Endothelial cell (in vitro differentiated cells): Measurements from ENCODE around the gene ABCC6. TPM values are rescaled to one million over a fixed set of nuclear protein-coding genes. Genes with fewer than 3 reads are reported as not detected.

Source experiments
- DNase-seq: peaks from one replicate; pipeline ENCODE4 v3.0.0; 2021; ENCODE audit warnings: low spot score
- H3K27ac Mint-ChIP-seq: one replicate; pipeline ENCODE4 v1.8.0; 2021; ENCODE audit warnings: mixed read lengths, inconsistent platforms; ENCODE audit not compliant: unreplicated experiment
- H3K27me3 Mint-ChIP-seq: one replicate; pipeline ENCODE4 v1.8.0; 2021; ENCODE audit warnings: mild to moderate bottlenecking, moderate library complexity, mixed read lengths, inconsistent platforms; ENCODE audit not compliant: unreplicated experiment
- H3K36me3 Mint-ChIP-seq: one replicate; pipeline ENCODE4 v1.8.0; 2021; ENCODE audit warnings: mild to moderate bottlenecking, low read depth, mixed read lengths, inconsistent platforms; ENCODE audit not compliant: unreplicated experiment
- H3K4me1 Mint-ChIP-seq: one replicate; pipeline ENCODE4 v1.8.0; 2021; ENCODE audit warnings: mild to moderate bottlenecking, mixed read lengths, inconsistent platforms; ENCODE audit not compliant: unreplicated experiment
- H3K4me3 Mint-ChIP-seq: one replicate; pipeline ENCODE4 v1.8.0; 2021; ENCODE audit warnings: mild to moderate bottlenecking, mixed read lengths, inconsistent platforms; ENCODE audit not compliant: unreplicated experiment
- H3K9me3 Mint-ChIP-seq: one replicate; pipeline ENCODE4 v1.8.0; 2021; ENCODE audit warnings: mixed read lengths, inconsistent platforms; ENCODE audit not compliant: unreplicated experiment
- total RNA-seq: library from RNA; stranded (reverse); fragmentation: NEBNext Ultra II Directional; extraction: Animal tissue kit (Norgen Biotek cat#: 25700); gene quantifications from one replicate; pipeline ENCODE4 v1.2.1, GENCODE V29; 2021; ENCODE audit not compliant: unreplicated experiment
- TF ChIP-seq, protein P1 (sequence below): fragments of 200-600 bp; sonication (generic); IDR thresholded peaks from one replicate; pipeline ENCODE4 v1.5.0; 2021; ENCODE audit warnings: antibody characterized with exemption; ENCODE audit not compliant: unreplicated experiment

The ABCC6 gene
- total RNA-seq, 1 donor from 2014 or later, result 0.36 TPM

DNA sequence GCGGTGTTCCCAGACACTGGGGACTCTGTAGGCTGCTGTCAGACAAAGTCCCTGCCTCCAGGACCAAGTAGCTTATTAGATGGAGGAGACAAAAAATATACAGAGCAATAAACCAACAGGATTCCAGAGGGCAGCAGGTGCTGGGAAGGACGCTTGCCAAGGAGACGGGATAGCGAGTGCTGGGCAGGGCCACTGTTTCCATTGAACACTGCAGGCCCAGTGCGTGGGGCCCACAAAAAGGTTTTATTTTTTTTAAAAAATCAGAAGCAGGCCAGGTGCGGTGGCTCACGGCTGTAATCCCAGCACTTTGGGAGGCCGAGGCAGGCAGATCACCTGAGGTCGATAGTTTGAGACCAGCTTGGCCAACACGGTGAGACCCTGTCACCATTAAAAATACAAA, 84.2 kb downstream of the ABCC6 start:
- Mint-ChIP-seq H3K4me1 (peaks cover 5% of the 10 kb centered on the region), H3K4me3 (no peak overlapping the region), H3K27me3 (peaks cover 1% of the 10 kb centered on the region), H3K9me3 (no peaks in the 10 kb centered on the region), H3K27ac (no peak overlapping the region), H3K36me3 (peaks cover 6% of the 10 kb centered on the region)
- TF ChIP-seq, protein P1, sequence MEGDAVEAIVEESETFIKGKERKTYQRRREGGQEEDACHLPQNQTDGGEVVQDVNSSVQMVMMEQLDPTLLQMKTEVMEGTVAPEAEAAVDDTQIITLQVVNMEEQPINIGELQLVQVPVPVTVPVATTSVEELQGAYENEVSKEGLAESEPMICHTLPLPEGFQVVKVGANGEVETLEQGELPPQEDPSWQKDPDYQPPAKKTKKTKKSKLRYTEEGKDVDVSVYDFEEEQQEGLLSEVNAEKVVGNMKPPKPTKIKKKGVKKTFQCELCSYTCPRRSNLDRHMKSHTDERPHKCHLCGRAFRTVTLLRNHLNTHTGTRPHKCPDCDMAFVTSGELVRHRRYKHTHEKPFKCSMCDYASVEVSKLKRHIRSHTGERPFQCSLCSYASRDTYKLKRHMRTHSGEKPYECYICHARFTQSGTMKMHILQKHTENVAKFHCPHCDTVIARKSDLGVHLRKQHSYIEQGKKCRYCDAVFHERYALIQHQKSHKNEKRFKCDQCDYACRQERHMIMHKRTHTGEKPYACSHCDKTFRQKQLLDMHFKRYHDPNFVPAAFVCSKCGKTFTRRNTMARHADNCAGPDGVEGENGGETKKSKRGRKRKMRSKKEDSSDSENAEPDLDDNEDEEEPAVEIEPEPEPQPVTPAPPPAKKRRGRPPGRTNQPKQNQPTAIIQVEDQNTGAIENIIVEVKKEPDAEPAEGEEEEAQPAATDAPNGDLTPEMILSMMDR, result no peak
- DNase-seq, result no peak

DNA sequence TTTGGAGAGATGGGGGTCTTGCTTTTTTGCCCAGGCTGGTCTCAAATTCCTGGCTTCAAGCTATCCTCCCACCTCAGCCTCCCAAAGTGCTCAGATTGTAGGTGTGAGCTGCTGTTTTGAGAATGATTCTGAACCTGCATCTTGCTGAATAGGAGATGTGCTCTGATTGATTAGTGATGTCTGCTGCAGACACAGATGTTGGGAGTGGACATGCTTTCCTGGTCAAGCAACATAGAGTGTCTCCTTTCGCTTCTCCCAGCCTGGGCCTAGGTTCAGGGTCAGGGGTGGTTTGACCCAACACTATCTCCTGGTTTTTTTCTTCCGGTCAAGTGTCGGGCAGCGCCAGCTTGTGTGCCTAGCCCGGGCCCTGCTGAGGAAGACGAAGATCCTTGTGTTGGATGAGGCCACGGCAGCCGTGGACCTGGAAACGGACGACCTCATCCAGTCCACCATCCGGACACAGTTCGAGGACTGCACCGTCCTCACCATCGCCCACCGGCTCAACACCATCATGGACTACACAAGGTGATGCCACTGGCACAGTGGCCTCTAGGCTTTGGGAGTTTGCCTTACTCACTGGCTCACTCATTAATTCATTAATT, 85.2 kb downstream of the ABCC6 start:
- Mint-ChIP-seq H3K27me3 (peaks cover 1% of the 10 kb centered on the region), H3K4me3 (no peak overlapping the region), H3K36me3 (peaks cover 11% of the 10 kb centered on the region), H3K4me1 (peaks cover 5% of the 10 kb centered on the region), H3K9me3 (no peaks in the 10 kb centered on the region), H3K27ac (no peak overlapping the region)
- no peak for DNase-seq
- TF ChIP-seq, protein P1, result no peak

DNA sequence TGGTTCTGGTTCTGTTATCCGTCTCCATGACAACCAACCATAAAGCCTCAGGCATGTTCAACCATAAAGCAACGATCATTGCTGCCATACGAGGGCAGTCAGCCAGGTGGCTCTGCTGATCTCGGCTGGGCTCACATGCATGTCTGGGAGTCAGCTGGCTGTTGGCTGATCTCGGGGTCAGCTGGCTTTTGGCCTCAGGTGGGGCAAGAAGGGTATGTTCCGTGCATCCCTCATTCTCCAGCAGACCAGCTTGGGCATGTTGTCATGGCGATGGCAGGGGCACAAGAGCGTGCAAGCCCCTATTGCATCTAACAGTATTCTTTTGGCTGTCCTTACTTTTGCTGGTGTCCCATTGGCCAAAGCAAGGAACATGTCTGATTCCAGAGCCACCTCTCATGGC, 86.2 kb downstream of the ABCC6 start:
- peaks cover 1% of the 10 kb centered on the region for H3K27me3 Mint-ChIP-seq
- no peaks in the 10 kb centered on the region for H3K9me3 Mint-ChIP-seq
- H3K4me3 Mint-ChIP-seq, result no peak overlapping the region
- peaks cover 11% of the 10 kb centered on the region for H3K36me3 Mint-ChIP-seq
- H3K4me1 Mint-ChIP-seq, result no peaks in the 10 kb centered on the region
- DNase-seq, result no peak
- no peak overlapping the region for H3K27ac Mint-ChIP-seq
- TF ChIP-seq, protein P1, result no peak

DNA sequence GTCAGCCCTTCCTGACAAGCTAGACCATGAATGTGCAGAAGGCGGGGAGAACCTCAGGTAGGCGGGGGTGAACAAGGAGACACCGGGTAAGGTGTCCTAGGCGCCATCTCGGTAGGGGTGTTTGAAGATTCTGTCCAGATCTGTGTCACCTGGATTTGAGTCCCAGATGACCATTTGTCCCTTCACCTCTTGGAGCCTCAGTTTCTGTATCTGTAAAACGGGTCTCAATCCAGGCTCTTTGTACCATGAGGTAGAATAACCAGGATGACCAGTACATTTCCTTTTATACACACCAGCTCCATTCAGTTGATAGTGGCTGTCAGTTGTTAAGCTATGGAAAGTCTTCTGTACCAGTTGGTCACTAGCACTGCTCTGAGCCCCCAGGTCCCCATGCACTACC, 86.7 kb downstream of the ABCC6 start:
- no peaks in the 10 kb centered on the region for H3K9me3 Mint-ChIP-seq
- H3K27me3 Mint-ChIP-seq, result peaks cover 1% of the 10 kb centered on the region
- H3K4me1 Mint-ChIP-seq, result no peaks in the 10 kb centered on the region
- peaks cover 11% of the 10 kb centered on the region for H3K36me3 Mint-ChIP-seq
- H3K4me3 Mint-ChIP-seq, result no peak overlapping the region
- DNase-seq, result no peak
- H3K27ac Mint-ChIP-seq, result no peak overlapping the region
- TF ChIP-seq, protein P1, result no peak

DNA sequence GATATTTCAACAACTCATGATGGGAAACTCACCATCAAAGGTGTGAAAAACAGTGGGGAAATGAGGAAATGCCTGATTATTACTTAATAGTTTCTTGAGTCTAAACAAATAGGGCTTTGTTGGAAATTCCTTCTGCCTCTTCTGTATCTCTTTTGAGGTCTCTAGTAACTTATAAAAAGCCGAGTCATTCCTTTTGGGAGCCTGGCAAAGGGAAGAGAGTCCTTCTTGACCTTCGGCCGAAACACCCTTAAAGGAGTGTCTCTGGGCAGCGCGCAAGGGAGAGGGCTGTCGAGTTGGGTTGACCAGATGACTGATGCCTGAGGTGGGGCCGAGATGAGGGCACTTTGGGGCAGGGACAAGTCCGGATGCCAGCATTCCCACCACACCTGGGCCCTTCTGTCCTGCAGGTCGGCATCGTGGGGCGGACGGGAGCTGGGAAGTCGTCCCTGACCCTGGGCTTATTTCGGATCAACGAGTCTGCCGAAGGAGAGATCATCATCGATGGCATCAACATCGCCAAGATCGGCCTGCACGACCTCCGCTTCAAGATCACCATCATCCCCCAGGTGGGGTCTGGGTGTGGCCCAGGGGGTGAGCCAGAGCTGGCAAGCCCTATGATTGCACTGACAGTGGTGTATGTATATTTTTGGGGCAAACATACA, 89.2 kb downstream of the ABCC6 start:
- Mint-ChIP-seq H3K4me3 (no peak overlapping the region), H3K27ac (no peak overlapping the region), H3K9me3 (no peaks in the 10 kb centered on the region), H3K4me1 (no peaks in the 10 kb centered on the region), H3K36me3 (peaks cover 11% of the 10 kb centered on the region), H3K27me3 (peaks cover 1% of the 10 kb centered on the region)
- TF ChIP-seq, protein P1, result no peak
- no peak for DNase-seq
